MM.1S (cell line): ENCODE data around the gene RTP5.

Experiments used
- CTCF ChIP-seq: fragments of 300-600 bp; sonication (generic); IDR thresholded peaks from 2 replicates; pipeline ENCODE4 v1.5.1; 2016; ENCODE audit warnings: antibody characterized with exemption, low read length, mixed read lengths
- EZH2 ChIP-seq: fragments of 300-600 bp; sonication (generic); optimal IDR thresholded peaks from 2 replicates; pipeline ENCODE3; 2017; ENCODE audit warnings: low read depth, mild to moderate bottlenecking, antibody characterized with exemption, low read length, mixed read lengths

GRCh38 chr2:241834527-241835210 lies 34.9 kb upstream of the RTP5 start:
- TF ChIP-seq CTCF: no peak
- no peak for TF ChIP-seq EZH2
